Stomach (tissue), 9 donors: ENCODE measurements around the gene FAM168A. TPM values are rescaled to one million over a fixed set of nuclear protein-coding genes. Genes with fewer than 3 reads are reported as not detected.

Source experiments
- DNase-seq, 2 donors: peaks; one replicate each; pipeline versions ENCODE4 v3.0.0 to v3.0.0-alpha.2; 2013 to 2019
- H3K27ac ChIP-seq, 5 donors: fragments of 200-600 bp in 4 of 5; sonication (generic) in 4 of 5; one replicate each; pipeline ENCODE4 v1.5.1; 2013 to 2019; ENCODE audit warnings: mild to moderate bottlenecking in 1 of 5, moderate library complexity in 1 of 5
- H3K27me3 ChIP-seq, 3 donors: fragments of 200-600 bp; sonication (generic); one replicate each; pipeline ENCODE4 v1.5.1; 2017 to 2019; ENCODE audit warnings: mixed run types in 1 of 3
- H3K36me3 ChIP-seq, 4 donors: fragments of 200-600 bp; sonication (generic); 1 replicate in 3 of 4; 2 replicates in 1 of 4; pipeline ENCODE4 v1.5.1; 2016 to 2019
- H3K4me1 ChIP-seq, 4 donors: fragments of 200-600 bp; sonication (generic); one replicate each; pipeline ENCODE4 v1.5.1; 2016 to 2019
- H3K4me3 ChIP-seq, 4 donors: fragments of 200-600 bp; sonication (generic) in 3 of 4; one replicate each; pipeline ENCODE4 v1.5.1; 2016 to 2019; ENCODE audit warnings: mild to moderate bottlenecking in 1 of 4
- H3K9me3 ChIP-seq, 4 donors: fragments of 200-600 bp; sonication (generic); one replicate each; pipeline ENCODE4 v1.5.1; 2016 to 2019
- EP300 ChIP-seq: sonication (generic); formaldehyde crosslinking; IDR thresholded peaks from one replicate; pipeline ENCODE4 v1.6.1; 2017; ENCODE audit warnings: antibody characterized with exemption
- POLR2A ChIP-seq, 4 donors: fragments of 450-650 bp; IDR thresholded peaks; one replicate each; pipeline ENCODE4 v1.6.1; 2016; ENCODE audit warnings: antibody characterized with exemption in 4 of 4, control low read depth in 2 of 4, mild to moderate bottlenecking in 1 of 4, moderate library complexity in 1 of 4
- POLR2AphosphoS5 ChIP-seq, 3 donors: sonication (generic); formaldehyde crosslinking; IDR thresholded peaks; one replicate each; pipeline ENCODE4 v1.6.1; 2016; ENCODE audit warnings: antibody characterized with exemption in 3 of 3
- WGBS, 5 donors: extraction: QIAGEN DNeasy Blood & Tissue Kit in 3 of 5; methylation state at CpG; one replicate each; pipeline versions ENCODE4 v1.1.5 to v1.1.7; 2013 to 2018; 5-methylcytosine and 5-hydroxymethylcytosine counted together
- intact Hi-C: fragments of 100-400 bp; cut with DNase I; formaldehyde crosslinking; loops from one replicate; pipeline ENCODE4 v1.15.1; 2023; ENCODE audit warnings: low total_unique reads
- polyA plus RNA-seq, 3 donors: library from polyadenylated mRNA; stranded (reverse); fragments of 200-250 nt; gene quantifications; one replicate each; pipeline ENCODE4 v1.2.3, GENCODE V29; 2013
- total RNA-seq, 5 donors: library from RNA; depleted of rRNA; stranded (reverse); fragments of >200 nt; gene quantifications; one replicate each; pipeline versions ENCODE4 v1.1.0 to v1.2.3, GENCODE V29; 2014 to 2016
- TF ChIP-seq, protein P1 (sequence below), 7 experiments: fragments of 450-650 bp in 4 of 7; fragments of 200-600 bp in 3 of 7; sonication (generic) in 3 of 7; IDR thresholded peaks; one replicate each; pipeline ENCODE4 v1.5.1; 2016 to 2019; ENCODE audit warnings: antibody characterized with exemption in 7 of 7, control low read depth in 2 of 7, mild to moderate bottlenecking in 1 of 7
- donor health status: healthy with polysubstance abuse.
- donor health status: Bipolar disorder and iron deficiency.
- donor health status: healthy.

Gene FAM168A
- total and polyA plus RNA-seq, 8 donors = 4.3 to 25.4 (median 6.3) TPM

DNA sequence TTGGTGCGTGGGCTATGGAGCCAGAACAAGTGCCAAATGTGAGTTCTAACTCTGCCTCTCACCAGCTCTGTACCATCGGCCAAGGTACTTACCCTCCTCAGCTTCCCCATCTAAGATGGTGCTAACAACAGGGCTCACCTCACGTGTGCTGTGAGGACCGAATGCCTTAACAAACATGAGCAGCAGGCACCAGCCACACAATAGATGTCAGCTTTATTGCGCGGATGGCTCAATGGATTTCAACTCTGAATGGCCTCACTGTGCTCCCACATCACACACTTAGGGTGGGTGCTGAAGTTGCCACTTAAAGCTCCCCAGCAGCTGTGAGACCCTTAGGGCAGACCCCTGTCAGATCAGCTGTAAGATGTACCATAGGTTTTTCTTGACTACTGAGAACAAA, 197.6 kb downstream of the FAM168A start:
- 87 to 97% (median 91%) methylated on average over 6 of the region's 6 CpGs for WGBS, 5 donors

DNA sequence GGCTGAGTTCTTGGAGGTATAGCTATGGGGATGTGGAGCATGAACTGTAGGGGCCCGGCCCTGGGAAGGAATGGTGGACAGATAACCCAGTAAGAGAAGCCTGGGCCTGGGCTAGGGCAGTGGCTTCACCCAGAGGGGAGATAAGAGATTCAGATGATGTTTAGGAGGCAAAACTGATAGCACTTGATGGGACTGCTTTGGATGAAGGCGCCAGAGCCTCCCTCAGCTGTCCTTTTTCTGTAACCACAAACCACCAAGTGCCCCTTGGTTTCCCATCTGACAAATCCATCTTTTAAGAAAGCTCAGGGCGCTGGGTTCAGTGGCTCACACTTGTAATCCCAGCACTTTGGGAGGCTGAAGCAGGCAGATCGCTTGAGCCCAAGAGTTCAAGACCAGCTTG, 198.3 kb downstream of the FAM168A start:
- Histone ChIP-seq H3K9me3 (no peaks in the 10 kb centered on the region), H3K36me3 (peaks cover 0 to 32% (median 8%) of the 10 kb centered on the region in 4 donors), H3K27ac (no peak overlapping the region), H3K4me1 (peaks cover 0 to 8% (median 0%) of the 10 kb centered on the region in 4 donors), H3K27me3 (no peaks in the 10 kb centered on the region), H3K4me3 (no peak overlapping the region)
- WGBS, 5 donors = 67 to 93% (median 84%) methylated on average over 4 of the region's 4 CpGs
- DNase-seq = no peak
- TF ChIP-seq, protein P1, sequence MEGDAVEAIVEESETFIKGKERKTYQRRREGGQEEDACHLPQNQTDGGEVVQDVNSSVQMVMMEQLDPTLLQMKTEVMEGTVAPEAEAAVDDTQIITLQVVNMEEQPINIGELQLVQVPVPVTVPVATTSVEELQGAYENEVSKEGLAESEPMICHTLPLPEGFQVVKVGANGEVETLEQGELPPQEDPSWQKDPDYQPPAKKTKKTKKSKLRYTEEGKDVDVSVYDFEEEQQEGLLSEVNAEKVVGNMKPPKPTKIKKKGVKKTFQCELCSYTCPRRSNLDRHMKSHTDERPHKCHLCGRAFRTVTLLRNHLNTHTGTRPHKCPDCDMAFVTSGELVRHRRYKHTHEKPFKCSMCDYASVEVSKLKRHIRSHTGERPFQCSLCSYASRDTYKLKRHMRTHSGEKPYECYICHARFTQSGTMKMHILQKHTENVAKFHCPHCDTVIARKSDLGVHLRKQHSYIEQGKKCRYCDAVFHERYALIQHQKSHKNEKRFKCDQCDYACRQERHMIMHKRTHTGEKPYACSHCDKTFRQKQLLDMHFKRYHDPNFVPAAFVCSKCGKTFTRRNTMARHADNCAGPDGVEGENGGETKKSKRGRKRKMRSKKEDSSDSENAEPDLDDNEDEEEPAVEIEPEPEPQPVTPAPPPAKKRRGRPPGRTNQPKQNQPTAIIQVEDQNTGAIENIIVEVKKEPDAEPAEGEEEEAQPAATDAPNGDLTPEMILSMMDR (IDR thresholded peaks at IDR 0.05) = no peak
- TF ChIP-seq POLR2A (IDR thresholded peaks at IDR 0.05) (no peak), POLR2AphosphoS5 (IDR thresholded peaks at IDR 0.05) (no peak), EP300 (no peak)
- intact Hi-C loops = loop anchor here (5.0 to 10.0 kb wide), 2 partner anchors 105 to 258 kb away; no protein-coding TSS in a partner anchor

More for the DNA sequence above, 197.6 kb downstream of the FAM168A start:
- Histone ChIP-seq H3K9me3 (no peaks in the 10 kb centered on the region), H3K27me3 (no peaks in the 10 kb centered on the region), H3K27ac (no peak overlapping the region), H3K4me3 (no peak overlapping the region), H3K4me1 (peaks cover 0 to 12% (median 0%) of the 10 kb centered on the region in 4 donors), H3K36me3 (peaks cover 0 to 30% (median 11%) of the 10 kb centered on the region in 4 donors)
- TF ChIP-seq POLR2AphosphoS5 (IDR thresholded peaks at IDR 0.05) (no peak), POLR2A (IDR thresholded peaks at IDR 0.05) (no peak), EP300 (no peak)
- TF ChIP-seq, protein P1 (IDR thresholded peaks at IDR 0.05) = no peak
- intact Hi-C loops = loop anchor here (5.0 kb wide), 1 partner anchor 257 kb away; no protein-coding TSS in a partner anchor
- no peak for DNase-seq

DNA sequence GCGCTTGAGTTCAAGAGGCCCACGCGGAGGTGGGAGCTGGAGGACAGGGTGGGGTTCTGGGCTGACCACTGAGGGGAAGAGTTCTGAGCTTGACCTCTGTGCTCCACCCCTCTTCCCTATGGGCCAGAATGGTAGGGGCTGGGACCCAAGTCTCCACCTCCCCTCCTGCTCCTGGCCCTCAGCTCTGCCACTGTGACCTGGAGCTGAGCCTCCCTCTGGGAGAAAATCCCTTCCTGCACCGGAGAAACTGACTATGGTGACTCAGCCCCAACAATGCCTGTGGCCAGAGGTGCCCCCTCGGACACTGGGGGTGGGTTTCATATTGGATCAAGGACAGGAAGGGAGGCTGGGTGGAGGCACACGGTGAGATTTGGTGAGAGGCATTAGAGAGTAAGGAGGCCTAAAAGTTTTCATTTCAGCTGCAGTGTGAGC, 198.7 kb downstream of the FAM168A start:
- Histone ChIP-seq H3K27me3 (no peaks in the 10 kb centered on the region), H3K36me3 (peaks cover 0 to 35% (median 7%) of the 10 kb centered on the region in 4 donors), H3K9me3 (no peaks in the 10 kb centered on the region), H3K4me1 (peaks cover 0 to 3% (median 0%) of the 10 kb centered on the region in 4 donors), H3K4me3 (no peak overlapping the region), H3K27ac (no peak overlapping the region)
- 61 to 75% (median 66%) methylated on average over 6 of the region's 6 CpGs for WGBS, 5 donors
- DNase-seq = peak in 1 of 2 donors; percentile 12
- TF ChIP-seq POLR2A (IDR thresholded peaks at IDR 0.05) = no peak
- no peak for TF ChIP-seq POLR2AphosphoS5 (IDR thresholded peaks at IDR 0.05)
- TF ChIP-seq, protein P1 (IDR thresholded peaks at IDR 0.05) = no peak
- no peak for TF ChIP-seq EP300
- intact Hi-C loops = loop anchor here (10.0 kb wide), 1 partner anchor 104 kb away; no protein-coding TSS in a partner anchor

DNA sequence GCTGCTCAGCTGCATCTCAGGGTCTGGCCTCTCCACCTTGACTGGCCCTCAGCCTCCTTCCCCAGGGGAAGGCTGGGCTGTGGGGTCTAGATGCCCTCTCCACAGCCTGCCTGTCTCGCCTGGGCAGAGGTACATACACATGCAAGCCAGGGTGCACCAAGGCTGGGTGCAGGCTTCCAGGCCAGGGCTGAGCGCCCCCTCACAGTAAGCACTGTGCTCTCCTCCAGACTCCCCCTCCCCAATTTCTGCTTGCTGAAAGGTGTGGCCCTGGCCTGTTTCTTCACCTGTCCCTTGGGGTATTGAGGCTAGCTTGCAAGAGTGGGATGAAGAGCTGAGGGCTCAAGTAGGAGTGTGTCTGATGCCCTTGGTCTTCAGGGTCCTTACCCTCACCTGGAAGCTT, 199.2 kb downstream of the FAM168A start:
- intact Hi-C loops = loop anchor here (10.0 kb wide), 1 partner anchor 104 kb away; no protein-coding TSS in a partner anchor
- no peak for TF ChIP-seq EP300
- Histone ChIP-seq H3K9me3 (no peaks in the 10 kb centered on the region), H3K4me1 (no peaks in the 10 kb centered on the region), H3K4me3 (no peak overlapping the region), H3K27me3 (no peaks in the 10 kb centered on the region), H3K36me3 (peaks cover 0 to 40% (median 7%) of the 10 kb centered on the region in 4 donors), H3K27ac (no peak overlapping the region)
- DNase-seq = peak in 1 of 2 donors; percentile 5
- WGBS, 5 donors = 78 to 98% (median 90%) methylated on average over 2 of the region's 2 CpGs; no CpG with 5 or more reads in 1 of the 5 donors

DNA sequence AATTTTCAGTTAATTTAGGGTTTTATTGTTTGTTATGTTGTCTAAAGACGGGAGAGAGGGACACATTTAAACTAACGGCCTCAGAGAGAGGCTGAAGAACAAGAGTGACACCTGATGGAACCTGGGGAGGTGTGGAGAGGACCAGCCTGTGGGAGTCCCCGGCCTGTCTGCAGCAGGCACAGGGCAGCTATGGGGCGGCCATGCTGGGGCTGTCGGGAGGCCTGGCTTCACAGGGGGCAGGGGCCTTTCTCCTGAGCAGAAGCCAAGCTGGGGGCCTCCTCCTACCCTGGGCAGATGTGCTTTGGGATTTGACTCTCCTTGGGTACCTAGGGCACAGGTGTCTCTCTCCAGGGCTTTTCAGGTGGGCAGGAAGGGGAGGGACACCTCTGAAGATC, 199.8 kb downstream of the FAM168A start:
- H3K36me3 ChIP-seq = peaks cover 0 to 42% (median 7%) of the 10 kb centered on the region in 4 donors
- no peak overlapping the region for H3K4me3 ChIP-seq
- no peak overlapping the region for H3K27ac ChIP-seq
- peaks cover 0 to 4% (median 0%) of the 10 kb centered on the region in 4 donors for H3K4me1 ChIP-seq
- WGBS, 5 donors = 68 to 80% (median 71%) methylated on average over 5 of the region's 5 CpGs
- DNase-seq = no peak
- intact Hi-C loops = loop anchor here (10.0 kb wide), 1 partner anchor 103 kb away; no protein-coding TSS in a partner anchor
- TF ChIP-seq POLR2A (IDR thresholded peaks at IDR 0.05) = no peak
- no peak for TF ChIP-seq POLR2AphosphoS5 (IDR thresholded peaks at IDR 0.05)
- TF ChIP-seq EP300 = no peak
- TF ChIP-seq, protein P1 (IDR thresholded peaks at IDR 0.05) = no peak
- no peaks in the 10 kb centered on the region for H3K9me3 ChIP-seq
- H3K27me3 ChIP-seq = no peaks in the 10 kb centered on the region
